Activated CD4-positive, alpha-beta T cell treated with anti-CD3 and anti-CD28 coated beads, Interleukin-10, Interleukin-2, amounts not matched to agents 100 ng/mL and 50 ng/mL, durations not matched to agents 16 hours and 8 hours (primary cell): ENCODE measurements around the gene SORL1-AS1.
A peak's percentile ranks its signal among the peaks of the same experiment; 100 is the strongest.

Source experiments
- DNase-seq: peaks from one replicate; pipeline ENCODE4 v3.0.0-alpha.2; 2020

Gene SORL1-AS1

GRCh38 chr11:121474680-121475079 lies 21.9 kb upstream of the SORL1-AS1 start:
- no peak for DNase-seq

- DNase-seq, result no peak
These were observed 20.5 kb upstream of the SORL1-AS1 start for GRCh38 chr11:121473064-121473777.

GRCh38 chr11:121472312-121472711 lies 19.5 kb upstream of the SORL1-AS1 start:
- no peak for DNase-seq

- DNase-seq, result no peak
These were observed 18.4 kb upstream of the SORL1-AS1 start for GRCh38 chr11:121471167-121471566.

- DNase-seq, result no peak
These were observed 17.1 kb upstream of the SORL1-AS1 start for GRCh38 chr11:121469910-121470309.

GRCh38 chr11:121467965-121468364 lies 15.2 kb upstream of the SORL1-AS1 start:
- peak; percentile 69 for DNase-seq

GRCh38 chr11:121467471-121467870 lies 14.7 kb upstream of the SORL1-AS1 start:
- no peak for DNase-seq

GRCh38 chr11:121466063-121466794 lies 13.5 kb upstream of the SORL1-AS1 start:
- DNase-seq, result peak; percentile 61

GRCh38 chr11:121465709-121466062 lies 12.9 kb upstream of the SORL1-AS1 start:
- DNase-seq, result no peak

GRCh38 chr11:121464352-121464946 lies 11.7 kb upstream of the SORL1-AS1 start:
- DNase-seq, result peak; percentile 91

GRCh38 chr11:121463689-121464335 lies 11.0 kb upstream of the SORL1-AS1 start:
- no peak for DNase-seq

- no peak for DNase-seq
These were observed 9.1 kb upstream of the SORL1-AS1 start for GRCh38 chr11:121461843-121462242.

- no peak for DNase-seq
These were observed 8.3 kb upstream of the SORL1-AS1 start for GRCh38 chr11:121460941-121461514.

- no peak for DNase-seq
These were observed 6.7 kb upstream of the SORL1-AS1 start for GRCh38 chr11:121459413-121460017.

GRCh38 chr11:121458551-121458950 lies 5.8 kb upstream of the SORL1-AS1 start:
- no peak for DNase-seq

- no peak for DNase-seq
These were observed 4.2 kb upstream of the SORL1-AS1 start for GRCh38 chr11:121456816-121457431.

- no peak for DNase-seq
These were observed 3.4 kb upstream of the SORL1-AS1 start for GRCh38 chr11:121456151-121456550.

GRCh38 chr11:121455115-121455514 lies 2.3 kb upstream of the SORL1-AS1 start:
- no peak for DNase-seq

- DNase-seq, result no peak
These were observed 977 bp upstream of the SORL1-AS1 start for GRCh38 chr11:121453589-121454299.

- DNase-seq, result peak; percentile 76
These were observed 670 bp downstream of the SORL1-AS1 start, which contains the start of gene SORL1 for GRCh38 chr11:121451986-121452608. Gene SORL1 (plus strand): TSS chr11:121452314. CDS start chr11:121452332, 18 bp downstream.
